ENCODE measurements around the gene RPS27.

RPS27 gene

GRCh38 chr1:153962088-153963029 lies 28.2 kb upstream of the RPS27 start:
- Histone ChIP-seq H3K27ac (ENCODE audit: low read length) (peak overlapping the region; percentile 87), H3K9me3 (ENCODE audit: control insufficient read depth in 2 of 2, low read length in 2 of 2) (no peaks in the 10 kb centered on the region), H3K4me1 (ENCODE audit: control insufficient read depth, insufficient read depth, low read length) (peaks cover 44% of the 10 kb centered on the region), H3K27me3 (ENCODE audit: control insufficient read depth in 1 of 2, insufficient read depth in 2 of 2, low read length in 2 of 2) (no peaks in the 10 kb centered on the region), H3K4me3 (ENCODE audit: low read length in 2 of 2) (peak overlapping the region; percentile 88 to 93), H3K36me3 (ENCODE audit: control insufficient read depth in 2 of 2, insufficient read depth in 2 of 2, low read length in 2 of 2) (peaks cover 12 to 15% of the 10 kb centered on the region in 2 donors), H3K9ac (ENCODE audit: low read length in 2 of 2) (peak overlapping the region; percentile 90 to 93)

GRCh38 chr1:153963030-153963849 lies 27.3 kb upstream of the RPS27 start, which contains the start of gene SLC39A1:
SLC39A1 (minus strand) TSS chr1:153963537; CDS start chr1:153962715, 822 bp downstream.
- H3K4me1 ChIP-seq (ENCODE audit: control insufficient read depth, insufficient read depth, low read length): peaks cover 44% of the 10 kb centered on the region
- H3K36me3 ChIP-seq (ENCODE audit: control insufficient read depth in 2 of 2, insufficient read depth in 2 of 2, low read length in 2 of 2): peaks cover 12 to 15% of the 10 kb centered on the region in 2 donors

GRCh38 chr1:153963850-153964331 lies 26.7 kb upstream of the RPS27 start:
- H3K36me3 ChIP-seq (ENCODE audit: control insufficient read depth in 2 of 2, insufficient read depth in 2 of 2, low read length in 2 of 2): peaks cover 12 to 15% of the 10 kb centered on the region in 2 donors
- H3K27ac ChIP-seq (ENCODE audit: low read length): peak overlapping the region; percentile 87
- H3K4me3 ChIP-seq (ENCODE audit: low read length in 2 of 2): peak overlapping the region; percentile 88 to 93
- H3K9me3 ChIP-seq (ENCODE audit: control insufficient read depth in 2 of 2, low read length in 2 of 2): no peaks in the 10 kb centered on the region
- peaks cover 47% of the 10 kb centered on the region for H3K4me1 ChIP-seq (ENCODE audit: control insufficient read depth, insufficient read depth, low read length)
- no peaks in the 10 kb centered on the region for H3K27me3 ChIP-seq (ENCODE audit: control insufficient read depth in 1 of 2, insufficient read depth in 2 of 2, low read length in 2 of 2)
- H3K9ac ChIP-seq (ENCODE audit: low read length in 2 of 2): peak overlapping the region; percentile 90 to 93

More at GRCh38 chr1:153963030-153963849, 27.3 kb upstream of the RPS27 start, which contains the start of gene SLC39A1:
- Histone ChIP-seq H3K27ac (ENCODE audit: low read length) (peak within 1 kb of the TSS; percentile 87), H3K4me3 (ENCODE audit: low read length in 2 of 2) (peak within 1 kb of the TSS; percentile 88 to 93), H3K9me3 (ENCODE audit: control insufficient read depth in 2 of 2, low read length in 2 of 2) (no peaks in the 10 kb centered on the region), H3K9ac (ENCODE audit: low read length in 2 of 2) (peak within 1 kb of the TSS; percentile 90 to 93), H3K27me3 (ENCODE audit: control insufficient read depth in 1 of 2, insufficient read depth in 2 of 2, low read length in 2 of 2) (no peaks in the 10 kb centered on the region)

GRCh38 chr1:153967107-153967999 lies 23.2 kb upstream of the RPS27 start, which contains the start of gene CREB3L4:
CREB3L4 (plus strand) TSS chr1:153967902; CDS start chr1:153968526, 624 bp downstream.
- peak within 1 kb of the TSS; percentile 83 to 94 for H3K4me3 ChIP-seq (ENCODE audit: low read length in 2 of 2)

GRCh38 chr1:153968000-153968363 lies 22.6 kb upstream of the RPS27 start:
- peak overlapping the region; percentile 72 to 73 for H3K9ac ChIP-seq (ENCODE audit: low read length in 2 of 2)
- peak overlapping the region; percentile 83 to 94 for H3K4me3 ChIP-seq (ENCODE audit: low read length in 2 of 2)
- H3K27me3 ChIP-seq (ENCODE audit: control insufficient read depth in 1 of 2, insufficient read depth in 2 of 2, low read length in 2 of 2): no peaks in the 10 kb centered on the region
- H3K9me3 ChIP-seq (ENCODE audit: control insufficient read depth in 2 of 2, low read length in 2 of 2): no peaks in the 10 kb centered on the region
- H3K4me1 ChIP-seq (ENCODE audit: control insufficient read depth, insufficient read depth, low read length): peaks cover 19% of the 10 kb centered on the region
- H3K27ac ChIP-seq (ENCODE audit: low read length): peak overlapping the region; percentile 86
- H3K36me3 ChIP-seq (ENCODE audit: control insufficient read depth in 2 of 2, insufficient read depth in 2 of 2, low read length in 2 of 2): peaks cover 0 to under 1% of the 10 kb centered on the region in 2 donors

More at GRCh38 chr1:153967107-153967999, 23.2 kb upstream of the RPS27 start, which contains the start of gene CREB3L4:
- Histone ChIP-seq H3K27me3 (ENCODE audit: control insufficient read depth in 1 of 2, insufficient read depth in 2 of 2, low read length in 2 of 2) (no peaks in the 10 kb centered on the region), H3K9me3 (ENCODE audit: control insufficient read depth in 2 of 2, low read length in 2 of 2) (no peaks in the 10 kb centered on the region), H3K36me3 (ENCODE audit: control insufficient read depth in 2 of 2, insufficient read depth in 2 of 2, low read length in 2 of 2) (no peaks in the 10 kb centered on the region), H3K27ac (ENCODE audit: low read length) (peak within 1 kb of the TSS; percentile 86), H3K9ac (ENCODE audit: low read length in 2 of 2) (peak within 1 kb of the TSS; percentile 72 to 73), H3K4me1 (ENCODE audit: control insufficient read depth, insufficient read depth, low read length) (peaks cover 24% of the 10 kb centered on the region)

GRCh38 chr1:153968408-153968807 lies 22.2 kb upstream of the RPS27 start:
- H3K27ac ChIP-seq (ENCODE audit: low read length): peak overlapping the region; percentile 86
- no peaks in the 10 kb centered on the region for H3K9me3 ChIP-seq (ENCODE audit: control insufficient read depth in 2 of 2, low read length in 2 of 2)
- peak overlapping the region in 1 of 2 donors; percentile 73 for H3K9ac ChIP-seq (ENCODE audit: low read length in 2 of 2)
- peaks cover 18% of the 10 kb centered on the region for H3K4me1 ChIP-seq (ENCODE audit: control insufficient read depth, insufficient read depth, low read length)
- peak overlapping the region; percentile 83 to 94 for H3K4me3 ChIP-seq (ENCODE audit: low read length in 2 of 2)
- H3K36me3 ChIP-seq (ENCODE audit: control insufficient read depth in 2 of 2, insufficient read depth in 2 of 2, low read length in 2 of 2): peaks cover 0 to 3% of the 10 kb centered on the region in 2 donors
- H3K27me3 ChIP-seq (ENCODE audit: control insufficient read depth in 1 of 2, insufficient read depth in 2 of 2, low read length in 2 of 2): no peaks in the 10 kb centered on the region

- no peak overlapping the region for H3K9ac ChIP-seq (ENCODE audit: low read length in 2 of 2)
- H3K4me3 ChIP-seq (ENCODE audit: low read length in 2 of 2): peak overlapping the region in 1 of 2 donors; percentile 83
Measured at GRCh38 chr1:153968972-153969371, 21.6 kb upstream of the RPS27 start.

GRCh38 chr1:153970346-153970745 lies 20.2 kb upstream of the RPS27 start:
- Histone ChIP-seq H3K36me3 (ENCODE audit: control insufficient read depth in 2 of 2, insufficient read depth in 2 of 2, low read length in 2 of 2) (peaks cover 12 to 18% of the 10 kb centered on the region in 2 donors), H3K4me3 (ENCODE audit: low read length in 2 of 2) (no peak overlapping the region), H3K9ac (ENCODE audit: low read length in 2 of 2) (no peak overlapping the region), H3K4me1 (ENCODE audit: control insufficient read depth, insufficient read depth, low read length) (peaks cover 12% of the 10 kb centered on the region), H3K27me3 (ENCODE audit: control insufficient read depth in 1 of 2, insufficient read depth in 2 of 2, low read length in 2 of 2) (no peaks in the 10 kb centered on the region), H3K9me3 (ENCODE audit: control insufficient read depth in 2 of 2, low read length in 2 of 2) (no peaks in the 10 kb centered on the region), H3K27ac (ENCODE audit: low read length) (no peak overlapping the region)

More at GRCh38 chr1:153968972-153969371, 21.6 kb upstream of the RPS27 start:
- H3K4me1 ChIP-seq (ENCODE audit: control insufficient read depth, insufficient read depth, low read length): peaks cover 17% of the 10 kb centered on the region
- H3K27me3 ChIP-seq (ENCODE audit: control insufficient read depth in 1 of 2, insufficient read depth in 2 of 2, low read length in 2 of 2): no peaks in the 10 kb centered on the region
- no peak overlapping the region for H3K27ac ChIP-seq (ENCODE audit: low read length)
- no peaks in the 10 kb centered on the region for H3K9me3 ChIP-seq (ENCODE audit: control insufficient read depth in 2 of 2, low read length in 2 of 2)
- peaks cover 5 to 9% of the 10 kb centered on the region in 2 donors for H3K36me3 ChIP-seq (ENCODE audit: control insufficient read depth in 2 of 2, insufficient read depth in 2 of 2, low read length in 2 of 2)

- Histone ChIP-seq H3K36me3 (ENCODE audit: control insufficient read depth in 2 of 2, insufficient read depth in 2 of 2, low read length in 2 of 2) (peaks cover 12 to 20% of the 10 kb centered on the region in 2 donors), H3K9ac (ENCODE audit: low read length in 2 of 2) (no peak overlapping the region), H3K27me3 (ENCODE audit: control insufficient read depth in 1 of 2, insufficient read depth in 2 of 2, low read length in 2 of 2) (no peaks in the 10 kb centered on the region), H3K27ac (ENCODE audit: low read length) (no peak overlapping the region), H3K4me1 (ENCODE audit: control insufficient read depth, insufficient read depth, low read length) (peaks cover 20% of the 10 kb centered on the region), H3K9me3 (ENCODE audit: control insufficient read depth in 2 of 2, low read length in 2 of 2) (no peaks in the 10 kb centered on the region), H3K4me3 (ENCODE audit: low read length in 2 of 2) (no peak overlapping the region)
Measured at GRCh38 chr1:153973071-153973470, 17.5 kb upstream of the RPS27 start.

All from stomach smooth muscle (tissue), 2 donors.